IMR-90 (cell line): ENCODE results near the gene BTBD18. TPM values are rescaled to one million over a fixed set of nuclear protein-coding genes. Genes with fewer than 3 reads are reported as not detected.

Experiments used
- ATAC-seq: fragments of 200-7000 bp; cut with Tn5 transposase; 2 replicates; pipeline ENCODE4 v1.9.1; 2020; ENCODE audit warnings: low read depth, mild to moderate bottlenecking, moderate library complexity
- BruUV-seq: library from RNA; stranded (reverse); fragments of 400-500 nt; replicated peaks from 2 replicates; lab custom pipeline; 2021; lab: Mats Ljungman, UMichigan
- CTCF ChIA-PET: fragments of 300-600 bp; formaldehyde crosslinking; extraction: SDS; loops from one replicate; lab custom pipeline; 2021; ENCODE audit warnings: antibody characterized with exemption; lab: Yijun Ruan, JAX
- POLR2A ChIA-PET: fragments of 300-600 bp; sonication (Branson Sonifier 250); formaldehyde crosslinking; loops from one replicate; lab custom pipeline; 2022; ENCODE audit warnings: antibody characterized with exemption; ENCODE audit not compliant: unreplicated experiment; lab: Charles Lee
- DNase-seq: peaks from one replicate; pipeline ENCODE4 v3.0.0; 2013
- H2AFZ ChIP-seq: replicated peaks from 2 replicates; pipeline ENCODE3; 2013; ENCODE audit warnings: low read length, mild to moderate bottlenecking; ENCODE audit not compliant: poor library complexity
- H2AK5ac ChIP-seq: 2 replicates; pipeline ENCODE4 v1.6.1; 2013; ENCODE audit warnings: low read depth, low read length, inconsistent platforms
- H2AK9ac ChIP-seq: replicated peaks from 2 replicates; pipeline ENCODE3; 2013; ENCODE audit warnings: mild to moderate bottlenecking, low read depth, low read length, moderate library complexity; ENCODE audit not compliant: poor library complexity
- H2BK120ac ChIP-seq: 2 replicates; pipeline ENCODE4 v1.6.1; 2013; ENCODE audit warnings: low read depth, low read length, inconsistent platforms
- H2BK15ac ChIP-seq: 3 replicates; pipeline ENCODE4 v1.6.1; 2013; ENCODE audit warnings: low read depth, low read length, inconsistent platforms
- H2BK20ac ChIP-seq: 2 replicates; pipeline ENCODE4 v1.6.1; 2013; ENCODE audit warnings: low read depth, mild to moderate bottlenecking, inconsistent platforms, low read length, moderate library complexity
- H2BK5ac ChIP-seq: 2 replicates; pipeline ENCODE4 v1.6.1; 2013; ENCODE audit warnings: mild to moderate bottlenecking, low read depth, low read length, inconsistent platforms; ENCODE audit not compliant: poor library complexity, severe bottlenecking
- H3K14ac ChIP-seq: replicated peaks from 2 replicates; pipeline ENCODE4 v1.6.1; 2013; ENCODE audit warnings: low read depth, low read length, inconsistent platforms
- H3K18ac ChIP-seq: 2 replicates; pipeline ENCODE4 v1.6.1; 2013; ENCODE audit warnings: low read depth, low read length, control low read depth
- H3K23ac ChIP-seq: 2 replicates; pipeline ENCODE4 v1.6.1; 2013; ENCODE audit warnings: low read depth, low read length, inconsistent platforms
- H3K27ac ChIP-seq: 2 replicates; pipeline ENCODE4 v1.5.1; 2013; ENCODE audit warnings: mild to moderate bottlenecking, control low read depth, low read length; ENCODE audit not compliant: insufficient read depth
- H3K27me3 ChIP-seq: 2 replicates; pipeline ENCODE4 v1.6.1; 2013; ENCODE audit warnings: low read length; ENCODE audit not compliant: control insufficient read depth, insufficient read depth
- H3K36me3 ChIP-seq: 2 replicates; pipeline ENCODE4 v1.6.1; 2013; ENCODE audit warnings: low read length, mixed read lengths; ENCODE audit not compliant: control insufficient read depth, insufficient read depth
- H3K4ac ChIP-seq: 2 replicates; pipeline ENCODE4 v1.6.1; 2013; ENCODE audit warnings: low read depth, low read length, inconsistent platforms
- H3K4me1 ChIP-seq: 2 replicates; pipeline ENCODE4 v1.6.1; 2013; ENCODE audit warnings: low read length, mixed read lengths; ENCODE audit not compliant: control insufficient read depth, insufficient read depth
- H3K4me2 ChIP-seq: 2 replicates; pipeline ENCODE4 v1.6.1; 2013; ENCODE audit warnings: low read depth, mild to moderate bottlenecking, control low read depth, low read length, moderate library complexity
- H3K4me3 ChIP-seq: 2 replicates; pipeline ENCODE4 v1.5.1; 2013; ENCODE audit warnings: low read depth, mild to moderate bottlenecking, control low read depth, low read length, moderate library complexity; ENCODE audit not compliant: insufficient read depth
- H3K56ac ChIP-seq: 2 replicates; pipeline ENCODE4 v1.6.1; 2013; ENCODE audit warnings: low read length, inconsistent platforms; ENCODE audit not compliant: insufficient read depth; ENCODE audit errors: extremely low read depth
- H3K79me1 ChIP-seq, 2 experiments: 2 replicates each; pipeline ENCODE4 v1.6.1; 2013; ENCODE audit warnings: low read length in 2 of 2, inconsistent platforms in 1 of 2, low read depth in 1 of 2
- H3K9ac ChIP-seq: 2 replicates; pipeline ENCODE4 v1.6.1; 2013; ENCODE audit warnings: low read depth, low read length, control low read depth
- H3K9me1 ChIP-seq: 2 replicates; pipeline ENCODE4 v1.6.1; 2013; ENCODE audit warnings: low read length, inconsistent platforms; ENCODE audit not compliant: insufficient read depth
- H3K9me3 ChIP-seq: 2 replicates; pipeline ENCODE4 v1.6.1; 2013; ENCODE audit warnings: low read length; ENCODE audit not compliant: control insufficient read depth, insufficient read depth
- H4K20me1 ChIP-seq: 2 replicates; pipeline ENCODE4 v1.6.1; 2013; ENCODE audit warnings: low read length, inconsistent platforms; ENCODE audit not compliant: insufficient read depth
- H4K5ac ChIP-seq: 2 replicates; pipeline ENCODE4 v1.6.1; 2013; ENCODE audit warnings: mild to moderate bottlenecking, low read depth, low read length, control low read depth
- H4K8ac ChIP-seq, 2 experiments: 2 replicates each; pipeline ENCODE4 v1.6.1; 2013; ENCODE audit warnings: low read depth in 2 of 2, low read length in 2 of 2, control low read depth in 1 of 2, inconsistent platforms in 1 of 2
- H4K91ac ChIP-seq: 2 replicates; pipeline ENCODE4 v1.6.1; 2013; ENCODE audit warnings: low read depth, low read length, inconsistent platforms; ENCODE audit not compliant: insufficient read depth
- BHLHE40 ChIP-seq: fragments of 150-350 bp; IDR thresholded peaks from 2 replicates; pipeline ENCODE4 v1.6.1; 2016; ENCODE audit warnings: mild to moderate bottlenecking, low read depth, low read length
- CEBPB ChIP-seq: IDR thresholded peaks from 2 replicates; pipeline ENCODE4 v1.6.1; 2012; ENCODE audit warnings: low read depth, low read length, improper control_type of control experiment
- CHD1 ChIP-seq: IDR thresholded peaks from 2 replicates; pipeline ENCODE4 v1.6.1; 2012; ENCODE audit warnings: low read depth, low read length, improper control_type of control experiment
- FOS ChIP-seq: fragments of 150-350 bp; IDR thresholded peaks from 2 replicates; pipeline ENCODE4 v1.6.1; 2016; ENCODE audit warnings: low read depth, low read length
- MAFK ChIP-seq: IDR thresholded peaks from 2 replicates; pipeline ENCODE4 v1.6.1; 2012; ENCODE audit warnings: low read depth, low read length, improper control_type of control experiment
- MAZ ChIP-seq: IDR thresholded peaks from 2 replicates; pipeline ENCODE4 v1.6.1; 2012; ENCODE audit warnings: low read depth, mild to moderate bottlenecking, low read length, improper control_type of control experiment, moderate library complexity, borderline replicate concordance
- MXI1 ChIP-seq: IDR thresholded peaks from 2 replicates; pipeline ENCODE4 v1.6.1; 2012; ENCODE audit warnings: low read depth, mild to moderate bottlenecking, low read length, moderate library complexity, borderline replicate concordance
- NFE2L2 ChIP-seq: fragments of 150-350 bp; IDR thresholded peaks from 2 replicates; pipeline ENCODE4 v1.6.1; 2016; ENCODE audit warnings: low read depth, mild to moderate bottlenecking, low read length
- POLR2A ChIP-seq: IDR thresholded peaks from 2 replicates; pipeline ENCODE4 v1.6.1; 2012; ENCODE audit warnings: mild to moderate bottlenecking, low read depth, low read length
- RAD21 ChIP-seq: IDR thresholded peaks from 2 replicates; pipeline ENCODE4 v1.6.1; 2012; ENCODE audit warnings: low read length, improper control_type of control experiment
- RCOR1 ChIP-seq: IDR thresholded peaks from 2 replicates; pipeline ENCODE4 v1.6.1; 2012; ENCODE audit warnings: mild to moderate bottlenecking, low read length, improper control_type of control experiment; ENCODE audit not compliant: insufficient replicate concordance
- RFX5 ChIP-seq: IDR thresholded peaks from 2 replicates; pipeline ENCODE4 v1.8.0; 2012; ENCODE audit warnings: low read depth, mild to moderate bottlenecking, low read length, moderate library complexity
- SMC3 ChIP-seq: fragments of 150-350 bp; IDR thresholded peaks from 2 replicates; pipeline ENCODE4 v1.6.1; 2016; ENCODE audit warnings: low read depth, mild to moderate bottlenecking, antibody characterized with exemption, low read length, moderate library complexity
- WGBS, 2 experiments: methylation state at CpG; one replicate each; pipeline versions ENCODE4 v1.1.5 to v1.1.7; 2013; ENCODE audit warnings: missing lambda C conversion rate in 2 of 2; ENCODE audit not compliant: insufficient read length in 1 of 2; ENCODE audit errors: extremely low coverage in 2 of 2; 5-methylcytosine and 5-hydroxymethylcytosine counted together
- dilution Hi-C: fragments of 300-500 bp; cut with HindIII; formaldehyde crosslinking; loops from one replicate; pipeline ENCODE4 v1.14.3; 2018; ENCODE audit warnings: low sequenced_read_pairs; ENCODE audit not compliant: unreplicated experiment
- in situ Hi-C: fragments of 300-500 bp; cut with MboI; formaldehyde crosslinking; loops from 3 replicates; pipeline ENCODE4 v1.14.3; 2019; ENCODE audit warnings: low sequenced_read_pairs, inconsistent platforms, mixed read lengths
- intact Hi-C: fragments of 100-400 bp; cut with micrococcal nuclease; formaldehyde crosslinking; loops from 2 replicates; pipeline ENCODE4 v1.10.0; 2022
- polyA plus RNA-seq, 3 experiments: library from polyadenylated mRNA; depleted of rRNA; stranded (reverse); fragments of >200 nt; gene quantifications; 2 replicates each; pipeline ENCODE4 v1.2.3, GENCODE V29; 2012; ENCODE audit warnings: low replicate concordance in 1 of 3
- total RNA-seq: library from RNA; depleted of rRNA; stranded (reverse); fragments of >200 nt; gene quantifications from 2 replicates; pipeline ENCODE4 v1.2.3, GENCODE V29; 2012
- TF ChIP-seq, protein P1 (sequence below): fragments of 150-350 bp; IDR thresholded peaks from 2 replicates; pipeline ENCODE4 v1.6.1; 2016; ENCODE audit warnings: low read depth, mild to moderate bottlenecking, low read length, moderate library complexity, borderline replicate concordance
- TF ChIP-seq, protein P2 (sequence below): conservative IDR thresholded peaks from 2 replicates; pipeline ENCODE4 v1.5.1; 2012; ENCODE audit warnings: mild to moderate bottlenecking, low read depth, low read length, improper control_type of control experiment
- TF ChIP-seq, protein P3 (sequence below): fragments of 150-350 bp; IDR thresholded peaks from 2 replicates; pipeline ENCODE4 v1.6.1; 2017; ENCODE audit warnings: mild to moderate bottlenecking, antibody characterized with exemption, low read length, low read depth

BTBD18 gene
- total and polyA plus RNA-seq, 2 of the 4 experiments (the other 2 are of a cell fraction) = not detected

GRCh38 chr11:57703341-57703740 lies 48.3 kb downstream of the BTBD18 start:
- H3K9ac ChIP-seq = no peak overlapping the region
- H3K27ac ChIP-seq = no peak overlapping the region
- no peak overlapping the region for H2AK9ac ChIP-seq
- no TSS peak for BruUV-seq
- H2BK5ac ChIP-seq = no peak overlapping the region
- DNase-seq (peak; percentile 28), ATAC-seq (no peak)
- 95% methylated on average over 4 of the region's 4 CpGs; no CpG with 5 or more reads in 1 of the 2 experiments for WGBS, 2 experiments
- ChIA-PET POLR2A (no interaction called here), CTCF (interaction anchor here (0.6 kb wide), 1 partner anchor 270 kb away, joined by 5 read pairs; no protein-coding TSS in a partner anchor)
- peaks cover 43% of the 10 kb centered on the region for H3K36me3 ChIP-seq
- TF ChIP-seq RAD21 (no peak), NFE2L2 (no peak), MAZ (no peak), POLR2A (no peak), CEBPB (no peak), MXI1 (no peak), CHD1 (no peak), SMC3 (no peak), RCOR1 (no peak), RFX5 (no peak), MAFK (no peak), BHLHE40 (no peak), FOS (no peak)
- TF ChIP-seq, protein P1, sequence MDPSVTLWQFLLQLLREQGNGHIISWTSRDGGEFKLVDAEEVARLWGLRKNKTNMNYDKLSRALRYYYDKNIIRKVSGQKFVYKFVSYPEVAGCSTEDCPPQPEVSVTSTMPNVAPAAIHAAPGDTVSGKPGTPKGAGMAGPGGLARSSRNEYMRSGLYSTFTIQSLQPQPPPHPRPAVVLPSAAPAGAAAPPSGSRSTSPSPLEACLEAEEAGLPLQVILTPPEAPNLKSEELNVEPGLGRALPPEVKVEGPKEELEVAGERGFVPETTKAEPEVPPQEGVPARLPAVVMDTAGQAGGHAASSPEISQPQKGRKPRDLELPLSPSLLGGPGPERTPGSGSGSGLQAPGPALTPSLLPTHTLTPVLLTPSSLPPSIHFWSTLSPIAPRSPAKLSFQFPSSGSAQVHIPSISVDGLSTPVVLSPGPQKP = no peak
- TF ChIP-seq, protein P2, sequence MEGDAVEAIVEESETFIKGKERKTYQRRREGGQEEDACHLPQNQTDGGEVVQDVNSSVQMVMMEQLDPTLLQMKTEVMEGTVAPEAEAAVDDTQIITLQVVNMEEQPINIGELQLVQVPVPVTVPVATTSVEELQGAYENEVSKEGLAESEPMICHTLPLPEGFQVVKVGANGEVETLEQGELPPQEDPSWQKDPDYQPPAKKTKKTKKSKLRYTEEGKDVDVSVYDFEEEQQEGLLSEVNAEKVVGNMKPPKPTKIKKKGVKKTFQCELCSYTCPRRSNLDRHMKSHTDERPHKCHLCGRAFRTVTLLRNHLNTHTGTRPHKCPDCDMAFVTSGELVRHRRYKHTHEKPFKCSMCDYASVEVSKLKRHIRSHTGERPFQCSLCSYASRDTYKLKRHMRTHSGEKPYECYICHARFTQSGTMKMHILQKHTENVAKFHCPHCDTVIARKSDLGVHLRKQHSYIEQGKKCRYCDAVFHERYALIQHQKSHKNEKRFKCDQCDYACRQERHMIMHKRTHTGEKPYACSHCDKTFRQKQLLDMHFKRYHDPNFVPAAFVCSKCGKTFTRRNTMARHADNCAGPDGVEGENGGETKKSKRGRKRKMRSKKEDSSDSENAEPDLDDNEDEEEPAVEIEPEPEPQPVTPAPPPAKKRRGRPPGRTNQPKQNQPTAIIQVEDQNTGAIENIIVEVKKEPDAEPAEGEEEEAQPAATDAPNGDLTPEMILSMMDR = no peak
- TF ChIP-seq, protein P3, sequence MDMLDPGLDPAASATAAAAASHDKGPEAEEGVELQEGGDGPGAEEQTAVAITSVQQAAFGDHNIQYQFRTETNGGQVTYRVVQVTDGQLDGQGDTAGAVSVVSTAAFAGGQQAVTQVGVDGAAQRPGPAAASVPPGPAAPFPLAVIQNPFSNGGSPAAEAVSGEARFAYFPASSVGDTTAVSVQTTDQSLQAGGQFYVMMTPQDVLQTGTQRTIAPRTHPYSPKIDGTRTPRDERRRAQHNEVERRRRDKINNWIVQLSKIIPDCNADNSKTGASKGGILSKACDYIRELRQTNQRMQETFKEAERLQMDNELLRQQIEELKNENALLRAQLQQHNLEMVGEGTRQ = no peak
- H3K56ac ChIP-seq = no peak overlapping the region
- no peak overlapping the region for H2BK120ac ChIP-seq
- no peak overlapping the region for H4K91ac ChIP-seq
- dilution Hi-C loops = no loop called here
- H4K8ac ChIP-seq = no peak overlapping the region
- H3K4me2 ChIP-seq = no peak overlapping the region
- no peak overlapping the region for H2AFZ ChIP-seq
- no peak overlapping the region for H3K18ac ChIP-seq
- H2BK15ac ChIP-seq = no peak overlapping the region
- H4K20me1 ChIP-seq = peaks cover 3% of the 10 kb centered on the region; the same call in 1 of the 2 replicates
- H3K4me1 ChIP-seq = no peaks in the 10 kb centered on the region
- no peak overlapping the region for H3K14ac ChIP-seq
- no peak overlapping the region for H3K23ac ChIP-seq
- H3K4ac ChIP-seq = no peak overlapping the region
- peaks cover 20 to 30% of the 10 kb centered on the region in 2 experiments for H3K79me1 ChIP-seq
- H2BK20ac ChIP-seq = no peak overlapping the region
- no peak overlapping the region for H2AK5ac ChIP-seq
- H3K27me3 ChIP-seq = no peaks in the 10 kb centered on the region
- H4K5ac ChIP-seq = no peak overlapping the region
- H3K4me3 ChIP-seq = no peak overlapping the region
- H3K9me3 ChIP-seq = no peaks in the 10 kb centered on the region
- in situ Hi-C loops = no loop called here
- 0 out of 2 replicates have a peak, but pooled peaks cover 4% of the 10 kb centered on the region for H3K9me1 ChIP-seq
- intact Hi-C loops = no loop called here
